DMS153 treated with DMSO at 0.1 percent for 48 hours (cell line): ENCODE data around the gene ADAM11.
A peak's percentile ranks its signal among the peaks of the same experiment; 100 is the strongest.

Source experiments
- DNase-seq: peaks from one replicate; lab custom pipeline; 2025; ENCODE audit not compliant: unreplicated experiment; lab: John Stamatoyannopoulos, UW

Gene ADAM11

DNA sequence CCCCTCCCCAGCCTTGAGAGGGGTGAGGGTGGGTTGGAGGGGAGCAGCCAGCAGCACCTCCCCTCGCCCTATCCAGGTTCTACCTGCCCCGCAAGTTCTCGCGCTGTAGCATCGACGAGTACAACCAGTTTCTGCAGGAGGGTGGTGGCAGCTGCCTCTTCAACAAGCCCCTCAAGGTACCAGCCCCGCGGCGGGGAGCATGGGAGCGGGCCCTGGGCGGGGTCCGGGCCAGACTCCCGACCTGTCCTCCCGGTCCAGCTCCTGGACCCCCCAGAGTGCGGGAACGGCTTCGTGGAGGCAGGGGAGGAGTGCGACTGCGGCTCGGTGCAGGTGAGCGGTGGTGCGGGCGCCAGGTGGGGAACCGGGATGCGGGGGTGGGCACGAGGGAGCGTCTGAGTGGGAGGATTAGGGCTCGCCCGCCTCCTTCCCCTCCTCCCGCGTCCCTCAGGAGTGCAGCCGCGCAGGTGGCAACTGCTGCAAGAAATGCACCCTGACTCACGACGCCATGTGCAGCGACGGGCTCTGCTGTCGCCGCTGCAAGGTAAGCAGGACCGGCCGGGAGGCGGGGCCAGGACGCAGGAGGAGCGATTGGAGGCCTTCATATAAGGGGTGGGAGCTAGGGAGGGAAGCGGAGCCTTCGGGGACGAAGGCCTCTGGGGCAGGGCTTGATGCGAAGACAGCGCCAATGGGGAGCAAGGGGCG, 16.5 kb downstream of the ADAM11 start:
- peak; percentile 91 for DNase-seq

DNA sequence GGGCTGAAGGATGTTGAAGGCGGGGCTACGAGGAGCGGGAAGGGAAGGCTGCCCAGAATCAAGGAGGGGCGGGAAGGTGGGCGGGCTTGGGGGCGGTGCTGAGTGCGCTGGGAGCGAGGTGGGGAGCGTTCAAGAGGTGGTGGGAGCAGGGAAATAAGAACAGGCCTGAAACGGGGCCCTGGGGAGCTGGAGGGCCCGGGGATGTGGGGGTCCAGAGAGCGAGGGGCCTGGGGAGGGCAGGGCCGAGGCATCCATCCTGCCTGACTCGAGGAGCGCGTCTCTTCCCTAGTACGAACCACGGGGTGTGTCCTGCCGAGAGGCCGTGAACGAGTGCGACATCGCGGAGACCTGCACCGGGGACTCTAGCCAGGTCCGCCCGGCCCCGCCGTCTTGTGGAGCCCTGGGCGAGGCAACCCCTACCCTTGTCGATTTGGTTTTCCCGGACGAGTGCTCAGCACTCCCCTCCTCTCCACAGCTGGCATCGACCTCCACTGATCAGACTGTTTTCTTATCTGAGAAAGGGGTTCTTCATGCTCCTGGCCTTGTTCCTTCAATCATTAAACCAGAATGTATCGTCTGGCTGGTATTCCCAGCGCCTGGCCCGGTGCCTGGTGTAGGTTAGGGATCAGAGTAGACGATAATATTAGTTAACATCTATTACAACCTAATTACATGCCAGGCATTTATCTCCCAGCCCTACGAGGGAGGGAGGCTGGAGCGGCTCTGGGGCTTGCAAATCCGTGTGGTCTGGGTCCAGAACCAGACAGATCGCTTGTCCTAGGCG, 17.2 kb downstream of the ADAM11 start:
- DNase-seq: no peak

DNA sequence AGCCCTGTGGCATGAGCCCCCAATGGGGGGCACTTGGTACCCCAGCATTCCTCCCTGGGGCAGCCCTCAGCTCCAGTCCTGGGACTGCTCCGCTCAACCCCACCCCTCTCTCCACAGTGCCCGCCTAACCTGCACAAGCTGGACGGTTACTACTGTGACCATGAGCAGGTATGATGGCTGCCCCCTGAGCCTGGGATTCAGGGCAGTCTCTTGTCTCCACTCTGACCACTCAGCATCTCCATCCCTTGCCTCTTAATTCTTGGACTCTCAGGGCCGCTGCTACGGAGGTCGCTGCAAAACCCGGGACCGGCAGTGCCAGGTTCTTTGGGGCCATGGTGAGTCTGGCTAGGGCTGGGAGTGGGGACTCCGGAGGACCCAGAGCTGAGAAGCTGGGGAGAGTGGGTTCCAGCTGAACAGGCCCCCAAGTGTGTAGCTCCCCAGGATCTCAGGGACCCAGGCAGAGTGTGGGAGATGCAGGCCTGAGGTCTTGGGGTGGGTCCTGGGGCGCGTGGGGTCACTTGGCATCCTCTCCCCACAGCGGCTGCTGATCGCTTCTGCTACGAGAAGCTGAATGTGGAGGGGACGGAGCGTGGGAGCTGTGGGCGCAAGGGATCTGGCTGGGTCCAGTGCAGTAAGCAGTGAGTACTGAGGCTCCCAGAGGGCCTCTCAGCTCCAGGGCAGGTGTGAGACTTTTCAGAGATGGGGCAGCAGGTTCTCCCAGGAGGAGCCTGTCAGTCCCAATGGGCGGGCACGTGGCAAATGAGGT, 18.0 kb downstream of the ADAM11 start:
- no peak for DNase-seq

DNA sequence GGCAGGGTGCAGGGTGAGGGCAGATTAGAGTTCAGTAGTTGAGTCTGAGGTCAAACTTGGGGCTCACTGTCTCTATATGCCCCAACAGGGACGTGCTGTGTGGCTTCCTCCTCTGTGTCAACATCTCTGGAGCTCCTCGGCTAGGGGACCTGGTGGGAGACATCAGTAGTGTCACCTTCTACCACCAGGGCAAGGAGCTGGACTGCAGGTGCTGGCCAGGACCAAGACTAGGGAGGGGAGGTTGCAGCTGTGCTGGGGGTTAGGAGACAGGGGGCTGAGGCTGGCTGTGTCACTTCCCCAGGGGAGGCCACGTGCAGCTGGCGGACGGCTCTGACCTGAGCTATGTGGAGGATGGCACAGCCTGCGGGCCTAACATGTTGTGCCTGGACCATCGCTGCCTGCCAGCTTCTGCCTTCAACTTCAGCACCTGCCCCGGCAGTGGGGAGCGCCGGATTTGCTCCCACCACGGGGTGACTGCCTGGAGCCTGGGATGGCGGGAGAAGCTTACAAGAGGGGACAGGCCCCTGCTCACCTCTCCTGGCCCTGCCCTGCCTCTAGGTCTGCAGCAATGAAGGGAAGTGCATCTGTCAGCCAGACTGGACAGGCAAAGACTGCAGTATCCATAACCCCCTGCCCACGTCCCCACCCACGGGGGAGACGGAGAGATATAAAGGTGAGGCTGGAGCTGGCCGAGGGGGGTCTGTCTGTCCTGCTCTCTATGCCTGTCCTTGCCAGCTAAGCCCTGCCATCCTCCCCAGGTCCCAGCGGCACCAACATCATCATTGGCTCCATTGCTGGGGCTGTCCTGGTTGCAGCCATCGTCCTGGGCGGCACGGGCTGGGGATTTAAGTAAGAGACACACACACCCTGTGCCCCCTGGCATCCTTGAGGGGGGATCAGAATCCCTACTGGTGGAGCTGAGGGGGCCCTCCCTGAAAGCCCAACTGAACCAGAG, 18.9 kb downstream of the ADAM11 start:
- no peak for DNase-seq

DNA sequence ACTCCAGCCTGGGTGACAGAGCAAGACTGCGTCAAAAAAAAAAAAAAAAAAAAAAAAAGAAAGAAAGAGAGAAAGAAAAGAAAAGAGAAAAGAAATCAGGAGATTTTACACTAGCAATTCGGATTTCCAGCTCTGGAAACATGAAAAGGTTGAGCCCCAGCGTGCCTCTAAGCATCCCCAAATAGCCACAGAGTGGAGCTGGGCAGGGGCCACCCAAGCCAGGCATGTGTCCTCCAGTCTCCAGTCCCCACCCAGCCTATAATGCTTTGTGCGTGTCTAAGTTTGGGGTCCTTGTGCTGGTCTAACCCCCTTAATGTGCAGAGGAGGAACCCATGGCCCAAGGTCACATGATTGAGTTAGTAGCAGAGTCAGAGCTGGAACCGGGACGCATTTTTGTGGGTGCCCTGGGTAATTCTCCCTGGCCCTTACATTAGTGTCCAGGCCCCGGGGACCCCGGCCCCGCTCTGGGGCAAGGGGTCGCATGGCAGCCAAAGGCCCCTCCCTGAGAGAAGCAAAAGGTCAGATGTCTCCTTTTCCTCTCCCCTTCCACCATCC, 19.9 kb downstream of the ADAM11 start:
- no peak for DNase-seq

DNA sequence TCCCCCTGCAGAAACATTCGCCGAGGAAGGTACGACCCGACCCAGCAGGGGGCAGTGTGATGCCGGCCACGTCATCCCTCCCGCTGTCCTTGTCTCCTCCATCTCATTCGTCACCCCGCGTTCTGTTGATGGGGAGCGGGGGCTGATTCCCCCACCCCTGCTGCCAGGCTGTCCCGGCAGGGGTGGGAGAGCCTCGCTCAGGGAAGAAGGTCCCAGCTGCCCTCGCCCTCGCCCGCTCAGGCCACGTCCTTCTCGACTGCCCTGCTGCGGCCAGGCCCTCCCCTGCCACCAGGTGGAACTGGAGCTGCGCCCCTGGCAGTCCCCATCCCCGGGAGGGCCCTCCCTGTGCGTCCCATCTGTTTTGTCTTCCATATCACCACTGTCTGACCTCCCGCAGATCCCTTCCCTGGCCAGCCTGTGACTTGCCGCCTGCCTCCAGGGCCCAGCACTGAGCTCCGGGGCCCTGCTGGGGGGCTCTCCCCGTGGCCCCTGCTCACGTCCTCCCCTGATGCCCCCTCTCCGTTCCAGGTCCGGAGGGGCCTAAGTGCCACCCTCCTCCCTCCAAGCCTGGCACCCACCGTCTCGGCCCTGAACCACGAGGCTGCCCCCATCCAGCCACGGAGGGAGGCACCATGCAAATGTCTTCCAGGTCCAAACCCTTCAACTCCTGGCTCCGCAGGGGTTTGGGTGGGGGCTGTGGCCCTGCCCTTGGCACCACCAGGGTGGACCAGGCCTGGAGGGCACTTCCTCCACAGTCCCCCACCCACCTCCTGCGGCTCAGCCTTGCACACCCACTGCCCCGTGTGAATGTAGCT, 20.6 kb downstream of the ADAM11 start:
- DNase-seq: peak; percentile 41

DNA sequence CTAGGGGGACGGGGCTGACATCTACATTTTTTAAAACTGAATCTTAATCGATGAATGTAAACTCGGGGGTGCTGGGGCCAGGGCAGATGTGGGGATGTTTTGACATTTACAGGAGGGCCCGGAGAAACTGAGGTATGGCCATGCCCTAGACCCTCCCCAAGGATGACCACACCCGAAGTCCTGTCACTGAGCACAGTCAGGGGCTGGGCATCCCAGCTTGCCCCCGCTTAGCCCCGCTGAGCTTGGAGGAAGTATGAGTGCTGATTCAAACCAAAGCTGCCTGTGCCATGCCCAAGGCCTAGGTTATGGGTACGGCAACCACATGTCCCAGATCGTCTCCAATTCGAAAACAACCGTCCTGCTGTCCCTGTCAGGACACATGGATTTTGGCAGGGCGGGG, 21.4 kb downstream of the ADAM11 start:
- DNase-seq: no peak

DNA sequence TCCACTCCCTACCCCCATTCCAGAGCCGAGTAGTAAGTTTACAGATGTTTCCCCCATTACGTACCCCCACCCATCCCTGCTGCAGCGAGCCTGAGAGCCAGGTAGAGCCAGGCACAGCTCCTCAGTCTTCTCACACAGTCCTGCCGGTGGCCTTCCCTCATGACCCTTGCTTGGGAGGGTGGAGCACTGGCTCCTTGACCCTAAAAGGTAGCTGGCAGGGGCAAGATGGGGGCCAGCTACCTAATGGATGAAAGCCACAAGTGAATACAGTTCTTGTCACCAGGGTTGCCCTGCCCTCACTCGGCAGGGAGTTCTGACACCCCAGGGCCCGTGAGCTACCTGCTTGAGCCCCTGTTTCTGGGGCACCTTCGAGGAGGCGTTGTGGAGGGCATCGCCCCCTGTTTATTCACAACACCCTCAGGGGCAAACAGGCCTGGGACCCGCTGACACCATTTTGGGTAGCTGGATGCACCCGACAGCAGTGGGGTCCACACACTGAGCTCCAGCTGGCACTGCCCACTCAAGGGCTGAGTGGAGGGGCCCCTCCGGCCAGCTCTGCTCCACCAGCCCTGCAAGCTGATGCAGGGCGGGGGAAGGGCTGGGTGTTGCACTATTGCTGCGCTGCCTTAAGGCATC, 22.2 kb downstream of the ADAM11 start:
- DNase-seq: no peak

DNA sequence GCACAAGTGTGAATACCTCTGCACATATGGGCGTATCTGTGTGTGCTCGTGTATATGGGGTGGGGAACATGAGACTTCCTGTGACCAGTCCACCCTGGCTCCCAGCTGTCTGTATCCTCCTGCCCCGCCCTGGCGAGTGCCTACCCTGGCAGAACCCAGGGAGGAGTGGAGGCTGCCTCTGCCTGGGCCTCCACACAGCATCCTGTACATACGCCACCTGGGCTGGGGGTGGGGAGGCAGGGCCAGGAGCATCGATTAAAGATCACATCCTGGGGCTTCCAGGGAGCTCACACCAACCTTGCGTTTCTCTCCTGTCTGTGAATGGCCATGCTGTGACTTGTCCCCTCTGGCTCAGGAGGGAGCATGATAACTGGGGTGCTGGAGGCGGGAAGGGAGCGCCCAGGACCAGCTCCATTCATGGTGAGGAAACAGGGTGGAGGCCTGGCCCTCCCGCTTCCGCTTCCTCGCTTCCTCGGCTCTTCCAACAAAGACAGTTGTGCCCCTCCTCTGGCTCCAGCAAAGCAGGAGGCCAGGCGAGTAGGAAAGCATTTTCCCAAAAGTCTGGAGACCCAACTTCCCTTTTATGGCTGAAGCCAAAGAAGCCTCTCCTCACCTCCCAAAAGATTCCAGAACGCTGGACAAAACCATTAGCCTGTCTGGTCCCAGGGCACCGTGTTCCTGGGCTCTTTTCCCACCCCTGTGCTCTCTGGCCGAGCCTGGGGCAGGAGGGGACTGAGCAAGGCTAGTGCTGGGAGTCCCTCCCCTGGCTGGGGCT, 22.9 kb downstream of the ADAM11 start:
- no peak for DNase-seq

DNA sequence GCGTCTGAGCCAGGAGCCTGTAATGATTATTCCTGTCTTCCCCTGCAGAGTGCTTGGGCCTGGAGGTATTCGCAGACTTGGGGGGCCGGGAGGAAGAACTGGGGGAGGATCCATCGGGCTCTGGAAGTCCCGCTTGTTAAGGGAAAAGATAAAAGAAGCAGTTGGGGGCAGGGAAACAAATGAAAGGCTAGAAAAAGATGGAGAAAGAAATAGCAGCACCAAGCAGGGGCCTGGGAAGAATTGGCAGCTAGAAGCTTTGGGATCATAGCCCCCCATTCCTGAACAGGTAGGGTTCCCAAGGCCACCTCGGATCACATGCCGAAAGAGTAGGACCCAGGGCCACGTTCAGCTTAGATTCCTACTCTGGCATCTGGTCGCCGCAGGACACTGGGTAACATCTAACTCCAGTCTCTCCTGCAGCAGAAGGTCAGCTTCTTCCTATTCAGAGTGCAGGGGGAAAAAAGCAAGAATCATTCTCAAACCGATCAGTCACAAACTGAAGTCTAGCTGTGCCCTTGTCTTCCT, 23.6 kb downstream of the ADAM11 start:
- no peak for DNase-seq

DNA sequence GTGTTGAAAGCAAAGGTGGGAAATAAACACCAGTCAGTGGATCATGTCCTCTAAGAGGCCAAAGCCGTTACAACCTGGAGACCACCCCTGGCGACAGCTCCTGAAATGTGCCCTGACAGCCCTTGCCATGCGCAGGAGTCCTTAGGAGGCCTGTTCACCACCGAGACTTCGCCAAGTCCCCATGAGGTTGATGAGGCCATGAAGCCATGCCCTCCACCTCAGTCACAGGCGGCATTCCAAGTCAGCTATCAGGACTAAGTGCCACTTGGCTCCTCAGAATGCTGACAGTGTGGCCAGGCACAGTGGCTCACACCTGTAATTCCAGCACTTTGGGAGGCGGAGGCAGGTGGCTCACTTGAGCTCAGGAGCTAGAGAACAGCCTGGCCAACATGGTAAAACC, 27.1 kb downstream of the ADAM11 start:
- DNase-seq: no peak

DNA sequence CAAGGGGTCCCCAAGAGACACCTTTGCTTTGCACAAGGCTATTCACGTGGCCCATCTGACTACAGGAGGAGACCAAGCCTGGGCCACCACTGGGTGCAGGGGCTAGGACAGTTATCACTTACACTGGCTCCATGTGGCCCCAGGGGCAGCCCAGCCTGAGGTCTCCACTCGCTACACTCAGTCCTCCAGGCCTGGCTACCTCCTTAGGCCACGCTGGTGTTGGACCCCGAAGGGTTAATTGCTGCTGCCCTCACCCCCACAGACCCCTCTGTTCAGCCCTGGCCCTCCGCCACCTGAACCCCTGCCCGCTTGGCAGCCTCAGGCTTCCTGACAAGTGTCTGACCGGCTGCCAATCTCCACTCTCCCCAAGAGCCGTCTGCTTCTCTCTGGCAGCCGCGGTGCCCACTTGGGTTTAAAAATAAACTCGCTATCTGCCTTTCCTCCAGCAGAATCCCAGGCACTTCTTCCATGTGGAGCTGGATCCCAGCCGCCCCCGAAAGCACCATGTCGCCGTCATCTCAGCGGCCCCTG, 27.8 kb downstream of the ADAM11 start:
- no peak for DNase-seq

DNA sequence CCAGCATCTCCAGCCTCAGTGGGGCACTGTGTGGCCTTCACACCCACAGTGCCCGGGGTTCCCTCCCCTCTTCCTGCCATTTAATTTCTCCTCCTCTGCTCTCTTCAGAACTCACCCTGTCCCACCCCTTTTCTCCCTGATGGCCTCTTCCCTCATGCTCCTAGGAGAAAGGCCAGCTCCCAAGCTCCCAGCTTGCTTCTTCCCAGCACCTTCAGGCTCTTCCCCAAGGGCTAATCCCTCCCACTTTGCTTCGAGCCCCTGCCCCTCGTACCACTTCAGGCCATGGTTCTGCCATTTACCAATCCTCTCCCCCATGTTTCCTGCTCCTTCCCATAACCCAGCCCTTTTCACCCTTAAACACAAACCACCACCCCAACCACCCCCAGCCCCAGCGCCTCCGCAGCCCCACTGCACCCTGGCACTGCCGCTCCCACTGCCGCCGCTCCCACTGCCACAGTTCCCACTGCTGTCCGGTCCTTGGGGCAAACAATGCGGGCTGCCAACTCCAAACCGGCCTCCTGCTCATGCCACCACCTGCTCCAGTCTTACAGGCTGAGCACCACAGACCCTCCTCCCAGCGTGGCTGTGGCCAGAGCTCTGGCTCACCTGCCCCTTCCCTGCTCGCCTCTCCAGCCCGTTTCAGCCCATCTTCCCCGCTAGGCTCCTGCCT, 28.6 kb downstream of the ADAM11 start:
- no peak for DNase-seq

DNA sequence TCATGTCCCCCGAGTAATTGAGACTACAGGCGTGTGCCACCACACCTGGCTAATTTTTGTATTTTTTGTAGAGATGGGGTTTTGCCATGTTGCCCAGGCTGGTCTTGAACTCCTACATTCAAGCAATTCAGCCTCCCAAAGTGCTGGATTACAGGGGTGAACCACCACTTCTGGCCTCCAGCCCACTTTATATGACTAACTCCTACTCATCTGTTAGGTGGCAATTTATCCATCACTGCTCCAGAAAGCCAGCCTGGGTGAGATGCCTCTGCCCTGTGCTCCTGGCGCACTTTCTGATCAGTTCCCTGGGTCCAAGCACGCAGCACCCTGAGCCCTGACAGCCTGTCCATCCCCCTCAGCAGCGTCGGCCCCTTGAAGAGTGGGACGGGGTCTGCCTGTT, 29.4 kb downstream of the ADAM11 start:
- DNase-seq: no peak

DNA sequence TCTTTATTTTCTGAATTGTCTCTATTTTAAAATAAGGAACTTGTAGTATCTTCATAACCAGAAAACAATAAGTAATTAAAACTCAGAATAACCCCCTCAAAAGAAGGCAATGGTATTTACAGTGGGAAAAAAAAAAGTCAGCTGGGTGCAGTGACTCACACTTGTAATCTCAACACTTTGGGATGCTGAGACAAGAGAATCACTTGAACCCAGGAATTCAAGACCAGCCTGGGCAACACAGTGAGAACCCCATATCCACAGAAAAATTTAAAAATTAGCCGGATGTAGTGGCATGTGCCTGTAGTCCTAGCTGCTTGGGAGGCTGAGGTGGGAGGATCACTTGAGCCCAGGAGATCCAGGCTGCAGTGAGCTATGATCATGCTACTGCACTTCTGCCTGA, 33.5 kb downstream of the ADAM11 start:
- no peak for DNase-seq

DNA sequence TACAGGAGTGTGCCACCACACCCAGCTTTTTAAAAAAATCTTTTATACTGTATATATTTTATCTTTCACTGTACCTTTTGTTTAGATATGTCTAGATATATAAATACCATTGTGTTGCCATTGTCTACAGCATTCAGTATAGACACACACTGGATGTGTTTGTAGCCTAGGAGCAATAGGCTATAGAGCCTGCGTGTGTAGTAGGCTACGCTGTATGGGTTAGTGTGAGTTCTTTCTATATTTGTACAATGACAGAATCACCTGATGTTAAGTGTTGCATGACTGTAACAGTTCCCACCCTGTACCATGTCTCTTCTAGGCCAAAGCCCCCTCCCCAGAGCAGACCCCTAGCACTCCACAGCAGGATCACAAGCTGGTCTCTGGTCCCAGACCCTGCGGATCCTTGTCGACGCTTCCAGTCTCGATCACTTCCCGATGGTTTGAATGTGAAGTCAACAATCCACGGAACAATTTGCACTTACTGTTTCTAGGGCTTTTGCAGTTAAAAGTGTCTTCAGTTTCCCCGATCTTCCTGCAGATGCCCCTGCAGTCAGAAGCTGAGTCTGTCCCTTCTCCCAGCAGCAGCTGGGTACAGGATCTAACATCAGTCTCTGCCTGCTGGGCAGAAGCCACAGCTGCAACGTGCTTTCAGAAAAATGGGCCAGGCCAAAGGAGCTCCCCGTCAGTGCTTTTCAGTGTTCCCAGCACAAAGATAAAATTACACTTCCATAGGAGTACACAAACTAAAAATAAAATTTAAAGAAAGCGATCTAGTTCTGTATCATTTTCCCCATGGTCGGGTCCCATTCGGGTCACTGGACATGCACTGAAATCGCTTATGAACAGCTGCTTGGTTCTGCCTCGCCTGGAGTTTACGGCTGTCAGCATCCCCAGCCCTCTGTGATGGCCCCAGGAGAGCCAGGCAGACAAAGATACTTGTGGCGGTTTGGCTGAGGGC, 35.4 kb downstream of the ADAM11 start:
- no peak for DNase-seq
